NCI-H1694 treated with DMSO at 0.1 percent for 48 hours (cell line): ENCODE results near the gene ZNF415.
"Not testable (repeated sequence)": the region's sequence is repeated elsewhere in the genome, so short reads cannot be mapped to it uniquely, and the experiment has no call there.

Experiments used
- DNase-seq: peaks from one replicate; lab custom pipeline; 2025; lab: John Stamatoyannopoulos, UW

Gene ZNF415

GRCh38 chr19:53102756-53103233, 29.9 kb downstream of the ZNF415 start:
- no peak for DNase-seq

GRCh38 chr19:53102206-53102755, 30.4 kb downstream of the ZNF415 start:
- peak; percentile 4 for DNase-seq

- DNase-seq = no peak
Observed at GRCh38 chr19:53101518-53101917, 31.2 kb downstream of the ZNF415 start.

GRCh38 chr19:53098570-53098969, 34.1 kb downstream of the ZNF415 start:
- not testable (repeated sequence) for DNase-seq

GRCh38 chr19:53096982-53097690, 35.6 kb downstream of the ZNF415 start:
- not testable (repeated sequence) for DNase-seq

- not testable (repeated sequence) for DNase-seq
Observed at GRCh38 chr19:53096579-53096978, 36.1 kb downstream of the ZNF415 start.

GRCh38 chr19:53094754-53095575, 37.7 kb downstream of the ZNF415 start:
- DNase-seq = no peak

- DNase-seq = no peak
Observed at GRCh38 chr19:53092723-53093122, 40.0 kb downstream of the ZNF415 start.

GRCh38 chr19:53091413-53092254, 41.1 kb downstream of the ZNF415 start:
- DNase-seq = no peak

- DNase-seq = no peak
Observed at GRCh38 chr19:53088091-53088490, 44.6 kb downstream of the ZNF415 start.

GRCh38 chr19:53086949-53087348, 45.8 kb downstream of the ZNF415 start:
- DNase-seq = no peak

GRCh38 chr19:53085496-53085895, 47.2 kb downstream of the ZNF415 start:
- no peak for DNase-seq

- no peak for DNase-seq
Observed at GRCh38 chr19:53082929-53083328, 49.8 kb downstream of the ZNF415 start.

- no peak for DNase-seq
Observed at GRCh38 chr19:53079313-53079924, 53.3 kb downstream of the ZNF415 start.

- DNase-seq = no peak
Observed at GRCh38 chr19:53078668-53079067, 54.0 kb downstream of the ZNF415 start.

GRCh38 chr19:53076984-53077383, 55.7 kb downstream of the ZNF415 start:
- DNase-seq = no peak

- DNase-seq = no peak
Observed at GRCh38 chr19:53068834-53069233, 63.9 kb downstream of the ZNF415 start.

GRCh38 chr19:53068199-53068598, 64.5 kb downstream of the ZNF415 start:
- DNase-seq = no peak

- no peak for DNase-seq
Observed at GRCh38 chr19:53057904-53058580, 74.7 kb downstream of the ZNF415 start.
